Glutamatergic neuron (in vitro differentiated cells): ENCODE results near the gene RSL24D1. TPM values are rescaled to one million over a fixed set of nuclear protein-coding genes. Genes with fewer than 3 reads are reported as not detected.

Experiments used
- DNase-seq: peaks from one replicate; pipeline ENCODE4 v3.0.0; 2022
- H3K27ac Mint-ChIP-seq: one replicate; pipeline ENCODE4 v1.8.0; 2020; ENCODE audit warnings: mild to moderate bottlenecking, mixed read lengths, inconsistent platforms; ENCODE audit not compliant: unreplicated experiment
- H3K27me3 Mint-ChIP-seq: one replicate; pipeline ENCODE4 v1.8.0; 2020; ENCODE audit warnings: mild to moderate bottlenecking, moderate library complexity, mixed read lengths, inconsistent platforms; ENCODE audit not compliant: unreplicated experiment
- H3K36me3 Mint-ChIP-seq: one replicate; pipeline ENCODE4 v1.8.0; 2020; ENCODE audit warnings: mild to moderate bottlenecking, mixed read lengths, inconsistent platforms; ENCODE audit not compliant: unreplicated experiment
- H3K4me1 Mint-ChIP-seq: one replicate; pipeline ENCODE4 v1.8.0; 2020; ENCODE audit warnings: mild to moderate bottlenecking, low read depth, mixed read lengths, inconsistent platforms; ENCODE audit not compliant: unreplicated experiment
- H3K4me3 Mint-ChIP-seq: one replicate; pipeline ENCODE4 v1.8.0; 2020; ENCODE audit warnings: mild to moderate bottlenecking, mixed read lengths, inconsistent platforms; ENCODE audit not compliant: unreplicated experiment
- H3K9me3 Mint-ChIP-seq: one replicate; pipeline ENCODE4 v1.8.0; 2020; ENCODE audit warnings: mild to moderate bottlenecking, moderate library complexity, mixed read lengths, inconsistent platforms; ENCODE audit not compliant: unreplicated experiment
- total RNA-seq: library from RNA; stranded (reverse); fragmentation: NEBNext Ultra II Directional; extraction: Animal tissue kit (Norgen Biotek cat#: 25700); gene quantifications from one replicate; pipeline ENCODE4 v1.2.1, GENCODE V29; 2021; ENCODE audit not compliant: unreplicated experiment
- TF ChIP-seq, protein P1 (sequence below): fragments of 200-600 bp; sonication (generic); IDR thresholded peaks from one replicate; pipeline ENCODE4 v1.5.0; 2021; ENCODE audit not compliant: partially characterized antibody, unreplicated experiment

RSL24D1 gene
- total RNA-seq, 1 donor from 2014 or later, result 77.4 TPM

GRCh38 chr15:55183679-55184078 lies 13.1 kb downstream of the RSL24D1 start:
- no peaks in the 10 kb centered on the region for H3K36me3 Mint-ChIP-seq
- H3K27ac Mint-ChIP-seq, result no peak overlapping the region
- H3K4me1 Mint-ChIP-seq, result peaks cover 2% of the 10 kb centered on the region
- TF ChIP-seq, protein P1, sequence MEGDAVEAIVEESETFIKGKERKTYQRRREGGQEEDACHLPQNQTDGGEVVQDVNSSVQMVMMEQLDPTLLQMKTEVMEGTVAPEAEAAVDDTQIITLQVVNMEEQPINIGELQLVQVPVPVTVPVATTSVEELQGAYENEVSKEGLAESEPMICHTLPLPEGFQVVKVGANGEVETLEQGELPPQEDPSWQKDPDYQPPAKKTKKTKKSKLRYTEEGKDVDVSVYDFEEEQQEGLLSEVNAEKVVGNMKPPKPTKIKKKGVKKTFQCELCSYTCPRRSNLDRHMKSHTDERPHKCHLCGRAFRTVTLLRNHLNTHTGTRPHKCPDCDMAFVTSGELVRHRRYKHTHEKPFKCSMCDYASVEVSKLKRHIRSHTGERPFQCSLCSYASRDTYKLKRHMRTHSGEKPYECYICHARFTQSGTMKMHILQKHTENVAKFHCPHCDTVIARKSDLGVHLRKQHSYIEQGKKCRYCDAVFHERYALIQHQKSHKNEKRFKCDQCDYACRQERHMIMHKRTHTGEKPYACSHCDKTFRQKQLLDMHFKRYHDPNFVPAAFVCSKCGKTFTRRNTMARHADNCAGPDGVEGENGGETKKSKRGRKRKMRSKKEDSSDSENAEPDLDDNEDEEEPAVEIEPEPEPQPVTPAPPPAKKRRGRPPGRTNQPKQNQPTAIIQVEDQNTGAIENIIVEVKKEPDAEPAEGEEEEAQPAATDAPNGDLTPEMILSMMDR, result no peak
- H3K4me3 Mint-ChIP-seq, result no peak overlapping the region
- no peaks in the 10 kb centered on the region for H3K27me3 Mint-ChIP-seq
- DNase-seq, result no peak
- H3K9me3 Mint-ChIP-seq, result no peaks in the 10 kb centered on the region

DNA sequence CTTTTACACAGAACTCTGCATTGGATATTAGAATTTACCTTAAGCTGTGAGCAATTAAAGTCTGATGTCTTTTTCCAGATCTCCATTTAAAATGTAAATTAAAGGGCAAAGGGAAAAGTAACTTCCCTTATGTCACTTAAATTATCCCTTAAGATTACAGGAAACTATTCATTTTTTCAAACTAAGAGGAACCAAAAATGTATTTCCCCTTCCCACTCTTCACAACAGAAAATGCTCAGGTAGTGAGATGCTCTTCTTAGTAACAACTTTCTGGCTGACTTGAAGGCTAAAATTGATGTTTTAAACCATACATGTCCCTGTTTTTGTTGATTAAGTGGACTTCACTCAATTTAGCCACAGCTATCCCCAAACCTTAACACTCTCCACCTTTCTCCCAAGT lies 17.6 kb downstream of the RSL24D1 start:
- TF ChIP-seq, protein P1, result no peak
- no peak overlapping the region for H3K4me3 Mint-ChIP-seq
- H3K36me3 Mint-ChIP-seq, result no peaks in the 10 kb centered on the region

GRCh38 chr15:55170361-55170760 lies 26.4 kb downstream of the RSL24D1 start:
- H3K27me3 Mint-ChIP-seq, result peaks cover 2% of the 10 kb centered on the region
- H3K9me3 Mint-ChIP-seq, result no peaks in the 10 kb centered on the region
- TF ChIP-seq, protein P1, result no peak
- no peak for DNase-seq
- no peak overlapping the region for H3K27ac Mint-ChIP-seq
- no peaks in the 10 kb centered on the region for H3K4me1 Mint-ChIP-seq
- no peaks in the 10 kb centered on the region for H3K36me3 Mint-ChIP-seq
- no peak overlapping the region for H3K4me3 Mint-ChIP-seq

More for the DNA sequence above, 17.6 kb downstream of the RSL24D1 start:
- no peak for DNase-seq
- Mint-ChIP-seq H3K27me3 (no peaks in the 10 kb centered on the region), H3K27ac (no peak overlapping the region), H3K9me3 (no peaks in the 10 kb centered on the region), H3K4me1 (no peaks in the 10 kb centered on the region)

DNA sequence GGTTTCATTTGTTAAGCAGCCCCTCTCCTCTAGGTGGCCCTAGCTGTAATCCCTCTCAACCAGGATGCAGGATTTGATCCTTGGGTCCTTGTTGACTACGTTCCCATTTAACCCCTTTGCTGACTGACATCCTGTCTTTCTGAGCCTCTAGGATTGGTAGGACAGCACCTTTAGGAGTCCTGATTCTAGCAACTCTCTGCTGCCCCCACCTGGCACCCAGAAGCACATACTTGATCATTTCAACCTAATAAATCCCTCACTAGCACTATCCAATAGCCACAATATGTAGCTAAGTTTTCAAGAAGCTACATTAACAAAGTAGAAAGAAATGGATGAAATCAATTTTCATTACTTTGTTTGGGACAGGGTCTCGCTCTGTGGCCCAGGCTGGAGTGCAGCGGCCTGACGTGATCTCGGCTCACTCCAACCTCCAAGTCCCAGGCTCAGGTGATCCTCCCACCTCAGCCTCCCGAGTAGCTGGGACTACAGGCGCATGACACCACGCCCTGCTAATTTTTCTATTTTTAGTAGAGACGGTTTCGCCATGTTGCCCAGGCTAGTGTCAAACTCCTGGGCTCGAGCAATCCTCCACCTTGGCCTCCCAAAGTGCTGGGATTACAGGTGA lies 28.3 kb downstream of the RSL24D1 start:
- H3K4me1 Mint-ChIP-seq, result no peaks in the 10 kb centered on the region

DNA sequence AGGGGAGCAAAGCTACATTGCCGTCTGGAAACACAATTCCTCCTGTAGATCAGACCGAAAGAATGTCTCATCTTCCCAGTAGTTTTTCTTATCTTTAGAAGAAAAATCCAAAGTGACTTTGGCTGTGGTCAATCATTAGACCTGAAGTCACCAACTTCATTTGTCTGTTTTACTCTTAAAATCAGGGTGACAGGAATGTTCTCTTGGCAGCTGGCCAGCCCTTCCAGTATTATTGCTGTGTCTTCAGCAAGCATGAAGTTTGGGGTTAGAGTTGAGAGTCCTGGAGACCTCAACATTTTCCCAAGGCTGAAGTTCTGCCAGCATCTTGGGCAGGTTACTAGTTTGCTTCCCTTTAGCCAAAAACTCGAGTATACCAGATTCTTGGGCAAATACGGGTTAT lies 32.5 kb downstream of the RSL24D1 start:
- no peaks in the 10 kb centered on the region for H3K36me3 Mint-ChIP-seq
- peaks cover 2% of the 10 kb centered on the region for H3K27me3 Mint-ChIP-seq
- TF ChIP-seq, protein P1, result no peak
- H3K4me1 Mint-ChIP-seq, result no peaks in the 10 kb centered on the region
- DNase-seq, result no peak
- no peaks in the 10 kb centered on the region for H3K9me3 Mint-ChIP-seq
- no peak overlapping the region for H3K27ac Mint-ChIP-seq
- no peak overlapping the region for H3K4me3 Mint-ChIP-seq

More for the DNA sequence above, 28.3 kb downstream of the RSL24D1 start:
- H3K9me3 Mint-ChIP-seq, result no peaks in the 10 kb centered on the region
- H3K27me3 Mint-ChIP-seq, result peaks cover 2% of the 10 kb centered on the region
- TF ChIP-seq, protein P1, result peak; percentile 81
- peak; percentile 76 for DNase-seq
- H3K27ac Mint-ChIP-seq, result no peak overlapping the region
- no peak overlapping the region for H3K4me3 Mint-ChIP-seq
- H3K36me3 Mint-ChIP-seq, result no peaks in the 10 kb centered on the region
